Endothelial cell of hepatic sinusoid (primary cell): ENCODE data around the gene OLFML1.

Source experiments
- in situ Hi-C: cut with HindIII; loops from 2 replicates; pipeline ENCODE4 v1.10.0; 2017; ENCODE audit warnings: low sequenced_read_pairs

Gene OLFML1

GRCh38 chr11:7555052-7555699 lies 69.9 kb downstream of the OLFML1 start:
- in situ Hi-C loops, result no loop called here

- in situ Hi-C loops, result no loop called here
These were observed 72.7 kb downstream of the OLFML1 start for GRCh38 chr11:7558046-7558445.

DNA sequence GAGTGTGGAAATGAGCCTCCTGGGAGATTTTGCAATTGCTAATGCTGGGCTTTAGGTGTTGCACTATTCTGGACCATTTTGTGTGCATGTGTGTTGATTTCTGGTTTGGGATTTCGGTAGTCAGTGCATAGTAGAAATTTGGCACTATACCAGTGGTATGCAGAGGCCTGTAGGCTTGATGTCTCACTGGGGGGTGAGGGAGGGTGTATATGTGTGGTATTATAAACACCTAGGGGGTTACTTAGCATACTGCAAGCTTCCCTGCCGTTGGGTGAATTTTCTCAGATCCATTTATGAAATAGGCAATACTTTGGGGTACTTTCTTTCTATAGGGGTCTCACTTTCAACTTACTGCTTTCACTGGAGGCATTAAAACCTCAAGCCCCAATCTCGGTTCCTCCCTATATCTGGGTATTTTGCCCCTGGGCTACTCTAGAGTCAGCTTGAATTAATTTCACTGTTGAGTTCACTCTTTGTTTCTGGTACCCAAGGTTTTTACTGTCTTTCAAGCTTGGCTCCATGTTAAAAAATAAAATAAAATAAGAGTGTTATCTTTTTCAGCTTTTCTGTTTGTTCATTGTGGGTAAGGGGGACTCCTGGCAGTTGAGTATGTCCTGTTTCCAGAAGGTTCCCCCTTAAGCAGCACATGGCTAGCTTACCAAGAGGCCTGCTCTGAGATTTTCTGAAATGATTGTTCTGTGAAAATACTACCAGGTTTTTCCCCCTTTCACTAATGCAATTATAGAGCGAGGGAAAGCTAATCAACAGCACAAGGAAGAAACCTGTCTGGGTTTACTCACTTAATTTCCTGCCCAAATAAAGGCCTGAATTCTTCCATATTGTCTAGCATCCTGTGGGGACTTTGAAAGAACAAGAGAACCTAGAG lies 74.3 kb downstream of the OLFML1 start:
- in situ Hi-C loops, result no loop called here
